Naive B cell (primary cell): ENCODE data around the gene PTPRD. TPM values are rescaled to one million over a fixed set of nuclear protein-coding genes. Genes with fewer than 3 reads are reported as not detected.
A peak's percentile ranks its signal among the peaks of the same experiment; 100 is the strongest.

Experiments used
- ATAC-seq, 2 donors: fragments of 150-1000 bp; cut with Tn5 transposase; 2 replicates each; pipeline ENCODE4 v1.10.0; 2021; ENCODE audit warnings: low read depth in 2 of 2, mild to moderate bottlenecking in 2 of 2, moderate library complexity in 2 of 2
- DNase-seq: peaks from one replicate; pipeline ENCODE4 v3.0.0; 2022
- H3K27ac Mint-ChIP-seq, 6 donors: one replicate each; pipeline ENCODE4 v1.8.0; 2020 to 2022; ENCODE audit warnings: mild to moderate bottlenecking in 6 of 6, mixed read lengths in 6 of 6, moderate library complexity in 5 of 6, inconsistent platforms in 2 of 6
- H3K27me3 Mint-ChIP-seq, 3 donors: one replicate each; pipeline ENCODE4 v1.8.0; 2021 to 2022; ENCODE audit warnings: mixed read lengths in 3 of 3, mild to moderate bottlenecking in 1 of 3
- H3K36me3 Mint-ChIP-seq, 2 donors: one replicate each; pipeline ENCODE4 v1.8.0; 2020 to 2022; ENCODE audit warnings: mixed read lengths in 2 of 2, inconsistent platforms in 1 of 2, mild to moderate bottlenecking in 1 of 2
- H3K4me1 Mint-ChIP-seq, 3 donors: one replicate each; pipeline ENCODE4 v1.8.0; 2020 to 2022; ENCODE audit warnings: mixed read lengths in 3 of 3, inconsistent platforms in 1 of 3, mild to moderate bottlenecking in 1 of 3, moderate library complexity in 1 of 3
- H3K4me3 Mint-ChIP-seq, 8 donors: one replicate each; pipeline ENCODE4 v1.8.0; 2020 to 2022; ENCODE audit warnings: mild to moderate bottlenecking in 8 of 8, mixed read lengths in 8 of 8, moderate library complexity in 8 of 8, inconsistent platforms in 2 of 8
- H3K9me3 Mint-ChIP-seq, 7 donors: one replicate each; pipeline ENCODE4 v1.8.0; 2020 to 2022; ENCODE audit warnings: mixed read lengths in 7 of 7, mild to moderate bottlenecking in 5 of 7, inconsistent platforms in 2 of 7, moderate library complexity in 1 of 7
- polyA plus RNA-seq, 6 donors: library from polyadenylated mRNA; unstranded; fragments of 300-500 nt; fragmentation: Illumina TruSeq; gene quantifications; one replicate each; pipeline ENCODE4 v1.2.3, GENCODE V29; 2021; ENCODE audit warnings: low read depth in 6 of 6

PTPRD gene
- polyA plus RNA-seq, 6 donors from 2014 or later: not detected

GRCh38 chr9:8431505-8431904, 2181.3 kb downstream of the PTPRD start:
- H3K36me3 Mint-ChIP-seq: no peaks in the 10 kb centered on the region
- DNase-seq (no peak), ATAC-seq (no peak)
- no peak overlapping the region for H3K4me3 Mint-ChIP-seq
- H3K27ac Mint-ChIP-seq: no peak overlapping the region
- H3K4me1 Mint-ChIP-seq: peaks cover 10 to 19% (median 18%) of the 10 kb centered on the region in 3 donors
- no peaks in the 10 kb centered on the region for H3K9me3 Mint-ChIP-seq
- no peaks in the 10 kb centered on the region for H3K27me3 Mint-ChIP-seq

GRCh38 chr9:8430945-8431344, 2181.9 kb downstream of the PTPRD start:
- Mint-ChIP-seq H3K27me3 (no peaks in the 10 kb centered on the region), H3K36me3 (no peaks in the 10 kb centered on the region), H3K27ac (no peak overlapping the region), H3K4me3 (no peak overlapping the region), H3K9me3 (no peaks in the 10 kb centered on the region), H3K4me1 (peaks cover 10 to 19% (median 18%) of the 10 kb centered on the region in 3 donors)
- no peak for ATAC-seq
- DNase-seq: no peak

- Mint-ChIP-seq H3K4me1 (peaks cover 10 to 19% (median 18%) of the 10 kb centered on the region in 3 donors), H3K9me3 (no peaks in the 10 kb centered on the region), H3K27me3 (no peaks in the 10 kb centered on the region), H3K27ac (no peak overlapping the region), H3K36me3 (no peaks in the 10 kb centered on the region), H3K4me3 (no peak overlapping the region)
- DNase-seq: no peak
- no peak for ATAC-seq
Observed at GRCh38 chr9:8429768-8430167, 2183.0 kb downstream of the PTPRD start.

GRCh38 chr9:8429157-8429556, 2183.6 kb downstream of the PTPRD start:
- no peaks in the 10 kb centered on the region for H3K36me3 Mint-ChIP-seq
- DNase-seq (no peak), ATAC-seq (no peak)
- H3K4me1 Mint-ChIP-seq: peaks cover 10 to 19% (median 18%) of the 10 kb centered on the region in 3 donors
- no peaks in the 10 kb centered on the region for H3K9me3 Mint-ChIP-seq
- no peak overlapping the region for H3K27ac Mint-ChIP-seq
- H3K27me3 Mint-ChIP-seq: no peaks in the 10 kb centered on the region
- no peak overlapping the region for H3K4me3 Mint-ChIP-seq

GRCh38 chr9:8428389-8428788, 2184.4 kb downstream of the PTPRD start:
- H3K27me3 Mint-ChIP-seq: no peaks in the 10 kb centered on the region
- peak overlapping the region in 1 of 6 donors; percentile 19 for H3K27ac Mint-ChIP-seq
- peak overlapping the region in 1 of 8 donors; percentile 71 for H3K4me3 Mint-ChIP-seq
- H3K4me1 Mint-ChIP-seq: peaks cover 10 to 19% (median 18%) of the 10 kb centered on the region in 3 donors
- peak in 1 of 2 donors; percentile 32 for ATAC-seq
- DNase-seq: peak; percentile 2
- H3K9me3 Mint-ChIP-seq: no peaks in the 10 kb centered on the region
- H3K36me3 Mint-ChIP-seq: no peaks in the 10 kb centered on the region

GRCh38 chr9:8424786-8425410, 2187.9 kb downstream of the PTPRD start:
- Mint-ChIP-seq H3K27me3 (no peaks in the 10 kb centered on the region), H3K4me3 (no peak overlapping the region), H3K36me3 (no peaks in the 10 kb centered on the region), H3K4me1 (peaks cover 10 to 19% (median 14%) of the 10 kb centered on the region in 3 donors), H3K27ac (peak overlapping the region in 1 of 6 donors; percentile 18), H3K9me3 (no peaks in the 10 kb centered on the region)
- no peak for ATAC-seq
- no peak for DNase-seq

GRCh38 chr9:8420416-8420815, 2192.4 kb downstream of the PTPRD start:
- Mint-ChIP-seq H3K36me3 (no peaks in the 10 kb centered on the region), H3K4me1 (no peaks in the 10 kb centered on the region), H3K27ac (no peak overlapping the region), H3K4me3 (no peak overlapping the region), H3K9me3 (no peaks in the 10 kb centered on the region), H3K27me3 (no peaks in the 10 kb centered on the region)
- no peak for DNase-seq
- ATAC-seq: no peak

- DNase-seq (no peak), ATAC-seq (no peak)
- Mint-ChIP-seq H3K9me3 (no peaks in the 10 kb centered on the region), H3K4me3 (no peak overlapping the region), H3K27ac (no peak overlapping the region), H3K4me1 (no peaks in the 10 kb centered on the region), H3K36me3 (no peaks in the 10 kb centered on the region), H3K27me3 (no peaks in the 10 kb centered on the region)
Observed at GRCh38 chr9:8419596-8420275, 2193.1 kb downstream of the PTPRD start.

- H3K4me3 Mint-ChIP-seq: no peak overlapping the region
- no peaks in the 10 kb centered on the region for H3K4me1 Mint-ChIP-seq
- no peak for ATAC-seq
- DNase-seq: no peak
- no peak overlapping the region for H3K27ac Mint-ChIP-seq
- peaks cover 0 to 5% (median 0%) of the 10 kb centered on the region in 3 donors for H3K27me3 Mint-ChIP-seq
- H3K9me3 Mint-ChIP-seq: peaks cover 0 to 1% (median 0%) of the 10 kb centered on the region in 7 donors
- H3K36me3 Mint-ChIP-seq: no peaks in the 10 kb centered on the region
Observed at GRCh38 chr9:8417341-8417740, 2195.5 kb downstream of the PTPRD start.

GRCh38 chr9:8412327-8412726, 2200.5 kb downstream of the PTPRD start:
- ATAC-seq: no peak
- H3K27me3 Mint-ChIP-seq: peaks cover 0 to 5% (median 0%) of the 10 kb centered on the region in 3 donors
- no peaks in the 10 kb centered on the region for H3K36me3 Mint-ChIP-seq
- H3K4me1 Mint-ChIP-seq: no peaks in the 10 kb centered on the region
- no peak for DNase-seq
- H3K9me3 Mint-ChIP-seq: peaks cover 0 to 1% (median 0%) of the 10 kb centered on the region in 7 donors
- H3K4me3 Mint-ChIP-seq: no peak overlapping the region
- no peak overlapping the region for H3K27ac Mint-ChIP-seq

GRCh38 chr9:8408575-8409190, 2204.1 kb downstream of the PTPRD start:
- no peak overlapping the region for H3K27ac Mint-ChIP-seq
- no peak for ATAC-seq

GRCh38 chr9:8401961-8402705, 2210.7 kb downstream of the PTPRD start:
- no peaks in the 10 kb centered on the region for H3K27me3 Mint-ChIP-seq
- DNase-seq (no peak), ATAC-seq (no peak)
- no peak overlapping the region for H3K4me3 Mint-ChIP-seq
- H3K36me3 Mint-ChIP-seq: no peaks in the 10 kb centered on the region
- no peaks in the 10 kb centered on the region for H3K4me1 Mint-ChIP-seq
- no peak overlapping the region for H3K27ac Mint-ChIP-seq
- no peaks in the 10 kb centered on the region for H3K9me3 Mint-ChIP-seq

More at GRCh38 chr9:8408575-8409190, 2204.1 kb downstream of the PTPRD start:
- Mint-ChIP-seq H3K4me1 (no peaks in the 10 kb centered on the region), H3K9me3 (no peaks in the 10 kb centered on the region), H3K27me3 (peaks cover 0 to 5% (median 0%) of the 10 kb centered on the region in 3 donors), H3K4me3 (no peak overlapping the region), H3K36me3 (no peaks in the 10 kb centered on the region)
- DNase-seq: no peak

GRCh38 chr9:8400378-8400777, 2212.4 kb downstream of the PTPRD start:
- DNase-seq (no peak), ATAC-seq (no peak)
- H3K36me3 Mint-ChIP-seq: no peaks in the 10 kb centered on the region
- H3K9me3 Mint-ChIP-seq: no peaks in the 10 kb centered on the region
- no peaks in the 10 kb centered on the region for H3K4me1 Mint-ChIP-seq
- H3K4me3 Mint-ChIP-seq: no peak overlapping the region
- no peak overlapping the region for H3K27ac Mint-ChIP-seq
- no peaks in the 10 kb centered on the region for H3K27me3 Mint-ChIP-seq
